GM23248 (cell line): ENCODE data around the gene CHD3.

ENCODE experiments used
- EZH2 ChIP-seq: fragments of 200-600 bp; sonication (generic); IDR thresholded peaks from 2 replicates; pipeline ENCODE4 v1.6.1; 2018; ENCODE audit warnings: antibody characterized with exemption, mild to moderate bottlenecking; ENCODE audit not compliant: insufficient read depth, poor library complexity, severe bottlenecking
- EZH2phosphoT487 ChIP-seq: fragments of 200-600 bp; sonication (generic); IDR thresholded peaks from 2 replicates; pipeline ENCODE4 v1.6.1; 2018; ENCODE audit warnings: antibody characterized with exemption, moderate library complexity, mild to moderate bottlenecking, low read depth; ENCODE audit not compliant: insufficient read depth

DNA sequence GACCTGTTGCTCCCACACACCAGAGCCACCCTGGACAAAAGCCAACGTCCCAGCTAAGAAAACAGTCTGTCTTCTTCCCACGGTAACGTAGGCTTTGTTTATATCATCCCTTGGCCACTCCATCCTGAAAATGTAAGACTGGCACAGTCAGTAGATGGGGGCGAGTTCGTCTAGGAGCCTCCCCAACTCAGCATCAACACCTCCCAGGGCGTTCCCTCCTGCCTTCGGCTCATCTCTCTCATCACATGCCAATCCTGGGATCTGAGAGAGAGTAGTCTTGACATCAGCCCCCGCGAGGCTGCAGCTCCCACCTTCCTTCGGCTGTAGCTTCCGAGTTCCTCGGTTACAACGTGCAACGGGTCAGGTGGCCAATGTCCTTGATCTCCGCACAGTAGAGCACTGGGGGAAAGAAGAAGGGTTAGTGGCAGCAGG lies 26.6 kb downstream of the CHD3 start:
- TF ChIP-seq EZH2 (no peak), EZH2phosphoT487 (no peak)
